K562 (cell line): Measurements from ENCODE around the gene GGTLC2. TPM values are rescaled to one million over a fixed set of nuclear protein-coding genes. Genes with fewer than 3 reads are reported as not detected.
"Not testable (repeated sequence)": the region's sequence is repeated elsewhere in the genome, so short reads cannot be mapped to it uniquely, and the experiment has no call there.

Source experiments
- ATAC-seq: fragments of 200-7000 bp; cut with Tn5 transposase; 3 replicates; pipeline ENCODE4 v1.9.1; 2020; ENCODE audit warnings: moderate library complexity
- BruUV-seq: library from RNA; stranded (reverse); fragments of 400-500 nt; replicated peaks from 2 replicates; lab custom pipeline; 2021; lab: Mats Ljungman, UMichigan
- CTCF ChIA-PET: fragments of 300-600 bp; formaldehyde crosslinking; extraction: SDS; loops from one replicate; lab custom pipeline; 2021; ENCODE audit warnings: low intra/inter-chr PET ratio; lab: Yijun Ruan, JAX
- POLR2A ChIA-PET: fragments of 300-600, 350-650 bp; sonication (Branson Sonifier 250); formaldehyde crosslinking; extraction: SDS; loops from one replicate; lab custom pipeline; 2021; ENCODE audit warnings: antibody characterized with exemption, inconsistent platforms; lab: Yijun Ruan, JAX
- DNase-seq, 4 experiments: peaks; one replicate each; pipeline versions ENCODE4 v3.0.0 to v3.0.0-alpha.2; 2011 to 2018; ENCODE audit warnings: low spot score in 3 of 4, mixed read lengths in 3 of 4; ENCODE audit errors: extremely low read depth in 1 of 4
- FAIRE-seq: peaks from 2 replicates; lab custom pipeline; 2011; peaks lifted over from hg19 to GRCh38; lab: Jason Lieb, UNC
- H2AFZ ChIP-seq: 2 replicates; pipeline ENCODE4 v1.6.0; 2011; ENCODE audit warnings: low read depth, low read length, control low read depth, inconsistent platforms
- H3K27ac ChIP-seq: fragments of 200-600 bp; 3 replicates; pipeline ENCODE4 v1.8.0; 2011; ENCODE audit warnings: low read depth, mild to moderate bottlenecking, control low read depth, inconsistent platforms, low read length, moderate library complexity, mixed read lengths; ENCODE audit errors: extremely low read depth
- H3K27me3 ChIP-seq, 2 experiments: fragments of 300-600 bp in 1 of 2; 2 replicates in 1 of 2; 3 replicates in 1 of 2; pipeline versions ENCODE4 v1.6.0 to v1.8.0; 2011; ENCODE audit warnings: inconsistent platforms in 2 of 2, low read length in 2 of 2, mild to moderate bottlenecking in 1 of 2, mixed read lengths in 1 of 2, moderate library complexity in 1 of 2; ENCODE audit not compliant: control insufficient read depth in 2 of 2, insufficient read depth in 2 of 2
- H3K36me3 ChIP-seq: fragments of 300-600 bp; 3 replicates; pipeline ENCODE4 v1.8.0; 2011; ENCODE audit warnings: mild to moderate bottlenecking, low read length, inconsistent platforms; ENCODE audit not compliant: control insufficient read depth, insufficient read depth
- H3K4me1 ChIP-seq, 2 experiments: fragments of 200-600 bp in 1 of 2; replicated peaks in 1 of 2; 2 replicates in 1 of 2; 3 replicates in 1 of 2; pipeline versions ENCODE4 v1.5.1 to v1.8.0; 2011; ENCODE audit warnings: inconsistent platforms in 2 of 2, low read length in 2 of 2, mild to moderate bottlenecking in 1 of 2, mixed read lengths in 1 of 2, moderate library complexity in 1 of 2; ENCODE audit not compliant: control insufficient read depth in 2 of 2, insufficient read depth in 2 of 2
- H3K4me2 ChIP-seq: 2 replicates; pipeline ENCODE4 v1.6.1; 2011; ENCODE audit warnings: low read length, control low read depth, inconsistent platforms, mixed read lengths; ENCODE audit not compliant: insufficient read depth
- H3K4me3 ChIP-seq: fragments of 200-600 bp; sonication (generic), shearing (Covaris generic); 2 replicates; pipeline ENCODE4 v1.5.1; 2016; ENCODE audit warnings: control low read depth, inconsistent platforms
- H3K79me2 ChIP-seq: fragments of 200-600 bp; 3 replicates; pipeline ENCODE4 v1.8.0; 2011; ENCODE audit warnings: low read length, inconsistent platforms; ENCODE audit not compliant: control insufficient read depth, insufficient read depth
- H3K9ac ChIP-seq, 2 experiments: 2 replicates each; pipeline versions ENCODE4 v1.6.0 to v1.6.1; 2011; ENCODE audit warnings: low read depth in 2 of 2, low read length in 2 of 2, control low read depth in 1 of 2, inconsistent platforms in 1 of 2, mild to moderate bottlenecking in 1 of 2, mixed read lengths in 1 of 2; ENCODE audit not compliant: insufficient read depth in 1 of 2
- H3K9me1 ChIP-seq: one replicate; pipeline ENCODE4 v1.6.0; 2011; ENCODE audit warnings: inconsistent platforms, mild to moderate bottlenecking, low read length, moderate library complexity; ENCODE audit not compliant: control insufficient read depth, insufficient read depth
- H3K9me3 ChIP-seq: replicated peaks from 2 replicates; pipeline ENCODE4 v1.5.1; 2011; ENCODE audit warnings: low read depth, low read length, inconsistent platforms; ENCODE audit not compliant: control insufficient read depth, insufficient read depth
- H4K20me1 ChIP-seq: replicated peaks from 2 replicates; pipeline ENCODE4 v1.6.1; 2011; ENCODE audit warnings: low read length, inconsistent platforms, mixed read lengths; ENCODE audit not compliant: control insufficient read depth, insufficient read depth
- ARID3B ChIP-seq: fragments of 250-450 bp; sonication (Bioruptor Pico); IDR thresholded peaks from 2 replicates; pipeline ENCODE4 v1.4.0; 2020; ENCODE audit warnings: borderline replicate concordance
- ELF4 ChIP-seq: fragments of 450-650 bp; formaldehyde crosslinking; IDR thresholded peaks from 2 replicates; pipeline ENCODE4 v1.4.0; 2022; ENCODE audit warnings: missing genetic modification characterization
- GMEB1 ChIP-seq: fragments of 250-450 bp; sonication (Bioruptor Pico); IDR thresholded peaks from 2 replicates; pipeline ENCODE4 v1.4.0; 2020; ENCODE audit warnings: mild to moderate bottlenecking
- HBP1 ChIP-seq: fragments of 450-650 bp; formaldehyde crosslinking; IDR thresholded peaks from 2 replicates; pipeline ENCODE4 v1.4.0; 2022; ENCODE audit warnings: missing genetic modification characterization
- OTX1 ChIP-seq: fragments of 450-650 bp; formaldehyde crosslinking; IDR thresholded peaks from 2 replicates; pipeline ENCODE4 v1.4.0; 2022; ENCODE audit warnings: mild to moderate bottlenecking
- ZNF165 ChIP-seq: fragments of 250-450 bp; sonication (Bioruptor Pico); IDR thresholded peaks from 2 replicates; pipeline ENCODE4 v1.4.0; 2020; ENCODE audit warnings: borderline replicate concordance
- ZNF449 ChIP-seq: fragments of 250-450 bp; sonication (Bioruptor Pico); IDR thresholded peaks from 2 replicates; pipeline ENCODE4 v1.8.0; 2022; ENCODE audit warnings: moderate library complexity, mild to moderate bottlenecking, inconsistent platforms
- ZNF561 ChIP-seq: fragments of 450-650 bp; formaldehyde crosslinking; conservative IDR thresholded peaks from 2 replicates; pipeline ENCODE4 v1.4.0; 2020; ENCODE audit warnings: mild to moderate bottlenecking, moderate library complexity
- ZNF586 ChIP-seq: fragments of 450-650 bp; formaldehyde crosslinking; conservative IDR thresholded peaks from 2 replicates; pipeline ENCODE4 v1.4.0; 2020; ENCODE audit warnings: mild to moderate bottlenecking, moderate library complexity
- ZNF695 ChIP-seq: fragments of 450-650 bp; formaldehyde crosslinking; IDR thresholded peaks from 2 replicates; pipeline ENCODE4 v1.4.0; 2020; ENCODE audit warnings: mild to moderate bottlenecking, moderate library complexity
- ZNF79 ChIP-seq: fragments of 250-450 bp; sonication (Bioruptor Pico); IDR thresholded peaks from 2 replicates; pipeline ENCODE4 v1.4.0; 2020; ENCODE audit warnings: low read depth, mild to moderate bottlenecking, moderate library complexity
- WGBS: fragments of 100-300 bp; shearing (Covaris generic); methylation state at CpG from one replicate; pipeline ENCODE4 v1.1.6; 2016; ENCODE audit warnings: low coverage, mixed read lengths; ENCODE audit not compliant: insufficient coverage; ENCODE audit errors: missing lambda C conversion rate; 5-methylcytosine and 5-hydroxymethylcytosine counted together
- in situ Hi-C: fragments of 300-500 bp; cut with MboI; formaldehyde crosslinking; loops from 4 replicates; pipeline ENCODE4 v1.15.0; 2018; ENCODE audit warnings: inconsistent platforms, mixed read lengths
- intact Hi-C: fragments of 100-400 bp; cut with micrococcal nuclease; formaldehyde crosslinking; loops from 2 replicates; pipeline ENCODE4 v1.14.2; 2022
- polyA plus RNA-seq, 8 experiments: library from polyadenylated mRNA; depleted of rRNA in 4 of 8; stranded (reverse) in 5 of 8; unstranded in 3 of 8; fragments of >200 nt; fragmentation: Nextera tagmentation in 2 of 8; fragmentation: Illumina TruSeq in 1 of 8; extraction: Ambion mirVana in 2 of 8; extraction: Trizol in 1 of 8; gene quantifications; 2 replicates each; pipeline versions ENCODE4 v1.2.1 to v1.2.3, GENCODE V29; 2011 to 2014; ENCODE audit warnings: inconsistent platforms in 1 of 8, missing spikeins in 1 of 8
- total RNA-seq, 7 experiments: library from RNA; depleted of rRNA in 6 of 7; stranded (reverse); fragments of >200 nt in 6 of 7; fragmentation: Illumina TruSeq in 2 of 7; extraction: Trizol in 2 of 7; gene quantifications; 2 replicates each; pipeline versions ENCODE4 v1.2.1 to v1.2.3, GENCODE V29; 2011 to 2021; ENCODE audit warnings: low replicate concordance in 1 of 7
- TF ChIP-seq, protein P1 (sequence below): fragments of 450-650 bp; formaldehyde crosslinking; IDR thresholded peaks from 2 replicates; pipeline ENCODE4 v1.4.0; 2020; ENCODE audit warnings: mild to moderate bottlenecking

The GGTLC2 gene
- total and polyA plus RNA-seq, 9 of the 15 experiments (the other 6 are each of a cell fraction or from before 2014, with no cell fraction given): not detected

DNA sequence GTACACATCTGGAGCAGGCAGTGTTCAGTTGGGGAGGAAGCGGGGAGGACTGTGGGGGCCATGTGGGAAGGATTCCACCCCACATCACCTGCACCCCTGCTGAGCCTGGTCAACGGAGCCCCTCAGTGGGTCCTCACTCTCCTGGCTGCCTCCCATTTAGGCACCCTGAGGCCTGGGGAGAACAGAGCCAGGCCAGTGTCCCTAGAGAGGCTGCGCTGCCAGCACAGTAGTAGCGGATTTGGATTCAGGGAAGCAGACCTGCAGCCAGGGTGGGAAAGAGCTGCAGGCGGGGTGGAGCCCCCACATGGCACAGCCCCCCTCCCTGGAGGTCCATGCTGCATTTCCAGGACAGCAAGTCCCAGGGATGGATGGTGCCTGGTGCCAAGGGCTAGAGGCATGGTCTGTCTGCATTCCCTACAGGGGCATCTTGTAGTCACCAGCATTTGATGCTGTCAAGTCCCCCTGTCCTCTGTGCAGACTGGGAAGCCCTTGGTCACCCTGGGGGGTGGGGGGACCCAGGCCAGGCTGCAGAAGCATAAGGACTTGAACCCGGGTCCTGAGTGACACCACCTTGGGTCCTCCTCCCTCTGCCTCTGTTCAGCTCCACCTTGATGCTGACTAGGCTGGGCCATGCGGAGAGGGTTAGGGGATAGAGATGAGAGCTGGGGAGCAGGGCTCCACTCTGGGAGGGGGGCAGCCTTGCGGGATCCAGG lies 6.5 kb downstream of the GGTLC2 start:
- WGBS: 16% methylated on average over 7 of the region's 8 CpGs
- H3K9me1 ChIP-seq, H3K9me3 ChIP-seq, DNase-seq, CTCF ChIA-PET, POLR2A ChIA-PET, in situ Hi-C loops, ATAC-seq, H2AFZ ChIP-seq, BruUV-seq, H3K4me2 ChIP-seq, H3K36me3 ChIP-seq, H3K79me2 ChIP-seq, FAIRE-seq, H4K20me1 ChIP-seq, H3K4me3 ChIP-seq, H3K9ac ChIP-seq, H3K27ac ChIP-seq: not testable (repeated sequence)
- Histone ChIP-seq H3K4me1 (peaks cover 0 to 32% of the 10 kb centered on the region in 2 experiments; a peak in 3 of 5 replicates), H3K27me3 (peaks cover 8 to 38% of the 10 kb centered on the region in 2 experiments; a peak in 4 of 5 replicates)
- intact Hi-C loops: loop anchor here (5.0 kb wide), 1 partner anchor 71 kb away; no protein-coding TSS in a partner anchor
- TF ChIP-seq ZNF695: 0 out of 2 replicates have a peak, but pooled peaks have one; percentile 79
- TF ChIP-seq, protein P1, sequence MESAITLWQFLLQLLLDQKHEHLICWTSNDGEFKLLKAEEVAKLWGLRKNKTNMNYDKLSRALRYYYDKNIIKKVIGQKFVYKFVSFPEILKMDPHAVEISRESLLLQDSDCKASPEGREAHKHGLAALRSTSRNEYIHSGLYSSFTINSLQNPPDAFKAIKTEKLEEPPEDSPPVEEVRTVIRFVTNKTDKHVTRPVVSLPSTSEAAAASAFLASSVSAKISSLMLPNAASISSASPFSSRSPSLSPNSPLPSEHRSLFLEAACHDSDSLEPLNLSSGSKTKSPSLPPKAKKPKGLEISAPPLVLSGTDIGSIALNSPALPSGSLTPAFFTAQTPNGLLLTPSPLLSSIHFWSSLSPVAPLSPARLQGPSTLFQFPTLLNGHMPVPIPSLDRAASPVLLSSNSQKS: 0 out of 2 replicates have a peak, but pooled peaks have one; percentile 35
- peak; percentile 57; the same call in 1 of the 2 replicates for TF ChIP-seq OTX1
- 0 out of 2 replicates have a peak, but pooled peaks have one; percentile 38 for TF ChIP-seq ZNF79 (CRISPR knock-in tag)
- TF ChIP-seq ZNF449 (CRISPR knock-in tag): 0 out of 2 replicates have a peak, but pooled peaks have one; percentile 30
- peak; percentile 65; the same call in 1 of the 2 replicates for TF ChIP-seq HBP1 (CRISPR knock-in tag)
- TF ChIP-seq ZNF561 (CRISPR knock-in tag): 0 out of 2 replicates have a peak, but pooled peaks have one; percentile 48
- peak; percentile 21; the same call in 1 of the 2 replicates for TF ChIP-seq GMEB1 (CRISPR knock-in tag)
- peak; percentile 76; the same call in 1 of the 2 replicates for TF ChIP-seq ZNF586 (CRISPR knock-in tag)
- TF ChIP-seq ELF4: 0 out of 2 replicates have a peak, but pooled peaks have one; percentile 26
- peak; percentile 85; the same call in 1 of the 2 replicates for TF ChIP-seq ZNF165 (CRISPR knock-in tag)
- peak; percentile 96 for TF ChIP-seq ARID3B (CRISPR knock-in tag)
